ENCODE data around the gene ORAI3. TPM values are rescaled to one million over a fixed set of nuclear protein-coding genes. Genes with fewer than 3 reads are reported as not detected.

ORAI3 gene
- total RNA-seq, 1 experiment from 2014 or later: 10.8 TPM

DNA sequence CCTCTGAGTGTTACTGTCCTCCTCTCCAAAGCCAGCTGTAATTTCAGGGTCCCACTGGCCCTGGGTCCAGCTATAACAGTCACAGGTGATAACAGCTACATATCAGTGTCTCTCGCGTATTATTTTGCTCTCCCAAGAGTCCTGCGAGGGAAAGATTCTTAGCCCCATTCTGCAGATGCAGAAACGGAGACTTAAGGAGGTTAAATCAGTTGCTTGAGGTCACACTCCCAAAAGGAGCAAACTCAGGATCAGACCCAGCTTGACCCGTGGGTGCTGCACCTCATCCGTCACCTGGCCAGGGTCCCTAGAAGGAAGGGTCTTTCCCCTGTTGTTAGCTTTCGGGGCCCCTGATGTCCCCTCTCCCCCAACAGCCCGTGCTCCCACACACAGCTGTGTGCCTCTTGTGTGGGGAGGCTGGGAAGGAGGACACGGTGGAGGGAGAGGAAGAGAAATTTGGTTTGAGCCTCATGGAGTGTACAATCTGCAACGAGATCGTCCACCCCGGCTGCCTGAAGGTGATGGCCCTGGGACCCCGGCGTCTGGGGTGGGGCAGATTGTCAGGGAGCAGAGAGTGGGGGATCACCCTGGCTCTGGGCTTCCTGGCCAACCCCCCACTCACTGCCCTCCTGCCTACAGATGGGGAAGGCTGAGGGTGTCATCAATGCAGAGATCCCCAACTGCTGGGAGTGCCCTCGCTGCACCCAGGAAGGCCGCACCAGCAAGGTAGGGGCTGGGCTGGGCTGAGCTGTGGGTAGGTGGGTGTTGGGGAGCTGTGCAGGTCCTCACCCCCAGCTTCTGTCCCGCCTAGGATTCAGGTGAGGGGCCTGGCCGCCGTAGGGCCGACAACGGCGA lies 21.7 kb upstream of the ORAI3 start:
- ChIA-PET CTCF (interaction anchor here (1.0 to 6.5 kb wide), 6 partner anchors 14 to 166 kb away, joined by 3 to 79 read pairs (median 6); no protein-coding TSS in a partner anchor), POLR2A (interaction anchor here (1.0 kb wide), 1 partner anchor 252 kb away, joined by 3 read pairs; the partner anchor contains the start of gene FUS)
- Mint-ChIP-seq H3K4me3 (0 out of 2 replicates have a peak overlapping the region, but pooled peaks have one; percentile 6), H3K36me3 (peaks cover 24% of the 10 kb centered on the region), H3K4me1 (peaks cover 20% of the 10 kb centered on the region), H3K9me3 (no peaks in the 10 kb centered on the region), H3K27ac (peak overlapping the region; percentile 82; the same call in 1 of the 2 replicates), H3K27me3 (ENCODE audit: low read depth) (no peaks in the 10 kb centered on the region; the same call in 1 of the 2 replicates)
- DNase-seq (ENCODE audit: low spot score) (no peak), ATAC-seq (no peak)
- TF ChIP-seq, protein P1, sequence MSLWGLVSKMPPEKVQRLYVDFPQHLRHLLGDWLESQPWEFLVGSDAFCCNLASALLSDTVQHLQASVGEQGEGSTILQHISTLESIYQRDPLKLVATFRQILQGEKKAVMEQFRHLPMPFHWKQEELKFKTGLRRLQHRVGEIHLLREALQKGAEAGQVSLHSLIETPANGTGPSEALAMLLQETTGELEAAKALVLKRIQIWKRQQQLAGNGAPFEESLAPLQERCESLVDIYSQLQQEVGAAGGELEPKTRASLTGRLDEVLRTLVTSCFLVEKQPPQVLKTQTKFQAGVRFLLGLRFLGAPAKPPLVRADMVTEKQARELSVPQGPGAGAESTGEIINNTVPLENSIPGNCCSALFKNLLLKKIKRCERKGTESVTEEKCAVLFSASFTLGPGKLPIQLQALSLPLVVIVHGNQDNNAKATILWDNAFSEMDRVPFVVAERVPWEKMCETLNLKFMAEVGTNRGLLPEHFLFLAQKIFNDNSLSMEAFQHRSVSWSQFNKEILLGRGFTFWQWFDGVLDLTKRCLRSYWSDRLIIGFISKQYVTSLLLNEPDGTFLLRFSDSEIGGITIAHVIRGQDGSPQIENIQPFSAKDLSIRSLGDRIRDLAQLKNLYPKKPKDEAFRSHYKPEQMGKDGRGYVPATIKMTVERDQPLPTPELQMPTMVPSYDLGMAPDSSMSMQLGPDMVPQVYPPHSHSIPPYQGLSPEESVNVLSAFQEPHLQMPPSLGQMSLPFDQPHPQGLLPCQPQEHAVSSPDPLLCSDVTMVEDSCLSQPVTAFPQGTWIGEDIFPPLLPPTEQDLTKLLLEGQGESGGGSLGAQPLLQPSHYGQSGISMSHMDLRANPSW (CRISPR knock-in tag; conservative IDR thresholded peaks at IDR 0.05; ENCODE audit: low read depth): no peak
- TF ChIP-seq ATF1 (CRISPR knock-in tag; IDR thresholded peaks at IDR 0.05) (no peak), RELA (CRISPR knock-in tag; IDR thresholded peaks at IDR 0.05; ENCODE audit: borderline replicate concordance) (no peak)
- TF ChIP-seq, protein P2, sequence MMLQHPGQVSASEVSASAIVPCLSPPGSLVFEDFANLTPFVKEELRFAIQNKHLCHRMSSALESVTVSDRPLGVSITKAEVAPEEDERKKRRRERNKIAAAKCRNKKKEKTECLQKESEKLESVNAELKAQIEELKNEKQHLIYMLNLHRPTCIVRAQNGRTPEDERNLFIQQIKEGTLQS (CRISPR knock-in tag; conservative IDR thresholded peaks at IDR 0.05): peak; percentile 29; the same call in 1 of the 2 replicates

DNA sequence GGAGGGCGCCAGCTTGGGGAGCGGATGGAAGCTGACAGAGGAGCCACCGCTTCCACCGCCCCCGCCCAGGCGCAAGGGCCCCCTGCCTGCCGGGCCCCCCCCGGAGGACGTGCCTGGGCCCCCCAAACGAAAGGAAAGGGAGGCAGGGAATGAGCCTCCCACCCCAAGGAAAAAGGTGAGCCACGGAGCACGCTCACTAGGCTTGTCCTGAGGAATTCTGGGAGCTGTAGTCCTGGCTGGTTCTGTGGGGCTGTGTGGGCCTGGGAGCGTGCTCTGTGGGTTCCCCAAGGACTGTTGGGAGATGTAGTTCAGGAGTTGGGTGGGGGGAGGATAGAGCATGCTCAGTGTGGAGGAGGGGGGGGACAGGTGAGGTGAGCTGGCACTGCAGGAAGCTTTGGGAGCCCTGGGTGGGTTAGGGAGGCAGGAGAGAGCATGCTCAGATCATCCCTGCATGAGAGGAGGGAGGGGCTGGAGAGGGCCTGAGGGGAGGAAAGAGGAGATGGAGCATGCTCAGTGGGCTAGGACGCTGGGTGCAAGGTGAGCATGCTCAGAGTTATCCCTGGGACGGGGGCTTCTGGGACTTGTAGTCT lies 21.0 kb upstream of the ORAI3 start:
- DNase-seq (ENCODE audit: low spot score) (peak; percentile 85), ATAC-seq (peak; percentile 73)
- ChIA-PET CTCF (interaction anchor here (1.0 to 6.5 kb wide), 5 partner anchors 13 to 165 kb away, joined by 3 to 79 read pairs (median 7); no protein-coding TSS in a partner anchor), POLR2A (interaction anchor here (0.6 to 1.0 kb wide), 2 partner anchors 14 to 252 kb away, joined by 3 to 4 read pairs; partner anchors contain the start of gene FUS)
- Mint-ChIP-seq H3K9me3 (no peaks in the 10 kb centered on the region), H3K4me1 (peaks cover 20% of the 10 kb centered on the region), H3K27ac (no peak overlapping the region), H3K27me3 (ENCODE audit: low read depth) (no peaks in the 10 kb centered on the region), H3K4me3 (peak overlapping the region; percentile 12; the same call in 1 of the 2 replicates), H3K36me3 (peaks cover 29% of the 10 kb centered on the region)
- TF ChIP-seq FOXK1 (CRISPR knock-in tag; IDR thresholded peaks at IDR 0.05) (no peak), PRRX2 (CRISPR knock-in tag; IDR thresholded peaks at IDR 0.05) (no peak), MYBL2 (CRISPR knock-in tag; IDR thresholded peaks at IDR 0.05) (no peak), ELF4 (CRISPR knock-in tag; IDR thresholded peaks at IDR 0.05; ENCODE audit: low read depth) (no peak), MXD4 (CRISPR knock-in tag; IDR thresholded peaks at IDR 0.05; ENCODE audit: borderline replicate concordance) (no peak), ZNF416 (CRISPR knock-in tag; IDR thresholded peaks at IDR 0.05) (no peak), SMAD4 (CRISPR knock-in tag; IDR thresholded peaks at IDR 0.05) (no peak), ZNF396 (CRISPR knock-in tag; IDR thresholded peaks at IDR 0.05; ENCODE audit: borderline replicate concordance) (no peak), FOXP1 (CRISPR knock-in tag; IDR thresholded peaks at IDR 0.05; ENCODE audit: borderline replicate concordance) (no peak)
- TF ChIP-seq, protein P3, sequence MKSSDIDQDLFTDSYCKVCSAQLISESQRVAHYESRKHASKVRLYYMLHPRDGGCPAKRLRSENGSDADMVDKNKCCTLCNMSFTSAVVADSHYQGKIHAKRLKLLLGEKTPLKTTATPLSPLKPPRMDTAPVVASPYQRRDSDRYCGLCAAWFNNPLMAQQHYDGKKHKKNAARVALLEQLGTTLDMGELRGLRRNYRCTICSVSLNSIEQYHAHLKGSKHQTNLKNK (CRISPR knock-in tag; IDR thresholded peaks at IDR 0.05): no peak
- TF ChIP-seq, protein P4, sequence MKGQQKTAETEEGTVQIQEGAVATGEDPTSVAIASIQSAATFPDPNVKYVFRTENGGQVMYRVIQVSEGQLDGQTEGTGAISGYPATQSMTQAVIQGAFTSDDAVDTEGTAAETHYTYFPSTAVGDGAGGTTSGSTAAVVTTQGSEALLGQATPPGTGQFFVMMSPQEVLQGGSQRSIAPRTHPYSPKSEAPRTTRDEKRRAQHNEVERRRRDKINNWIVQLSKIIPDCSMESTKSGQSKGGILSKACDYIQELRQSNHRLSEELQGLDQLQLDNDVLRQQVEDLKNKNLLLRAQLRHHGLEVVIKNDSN (CRISPR knock-in tag; IDR thresholded peaks at IDR 0.05): no peak
- TF ChIP-seq, protein P5, sequence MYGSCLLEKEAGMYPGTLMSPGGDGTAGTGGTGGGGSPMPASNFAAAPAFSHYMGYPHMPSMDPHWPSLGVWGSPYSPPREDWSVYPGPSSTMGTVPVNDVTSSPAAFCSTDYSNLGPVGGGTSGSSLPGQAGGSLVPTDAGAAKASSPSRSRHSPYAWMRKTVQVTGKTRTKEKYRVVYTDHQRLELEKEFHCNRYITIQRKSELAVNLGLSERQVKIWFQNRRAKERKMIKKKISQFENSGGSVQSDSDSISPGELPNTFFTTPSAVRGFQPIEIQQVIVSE (CRISPR knock-in tag; IDR thresholded peaks at IDR 0.05; ENCODE audit: borderline replicate concordance): no peak
- TF ChIP-seq, protein P6, sequence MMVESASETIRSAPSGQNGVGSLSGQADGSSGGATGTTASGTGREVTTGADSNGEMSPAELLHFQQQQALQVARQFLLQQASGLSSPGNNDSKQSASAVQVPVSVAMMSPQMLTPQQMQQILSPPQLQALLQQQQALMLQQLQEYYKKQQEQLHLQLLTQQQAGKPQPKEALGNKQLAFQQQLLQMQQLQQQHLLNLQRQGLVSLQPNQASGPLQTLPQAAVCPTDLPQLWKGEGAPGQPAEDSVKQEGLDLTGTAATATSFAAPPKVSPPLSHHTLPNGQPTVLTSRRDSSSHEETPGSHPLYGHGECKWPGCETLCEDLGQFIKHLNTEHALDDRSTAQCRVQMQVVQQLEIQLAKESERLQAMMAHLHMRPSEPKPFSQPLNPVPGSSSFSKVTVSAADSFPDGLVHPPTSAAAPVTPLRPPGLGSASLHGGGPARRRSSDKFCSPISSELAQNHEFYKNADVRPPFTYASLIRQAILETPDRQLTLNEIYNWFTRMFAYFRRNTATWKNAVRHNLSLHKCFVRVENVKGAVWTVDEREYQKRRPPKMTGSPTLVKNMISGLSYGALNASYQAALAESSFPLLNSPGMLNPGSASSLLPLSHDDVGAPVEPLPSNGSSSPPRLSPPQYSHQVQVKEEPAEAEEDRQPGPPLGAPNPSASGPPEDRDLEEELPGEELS (CRISPR knock-in tag; IDR thresholded peaks at IDR 0.05): no peak
- TF ChIP-seq, protein P2 (CRISPR knock-in tag; conservative IDR thresholded peaks at IDR 0.05): no peak
- TF ChIP-seq, protein P7, sequence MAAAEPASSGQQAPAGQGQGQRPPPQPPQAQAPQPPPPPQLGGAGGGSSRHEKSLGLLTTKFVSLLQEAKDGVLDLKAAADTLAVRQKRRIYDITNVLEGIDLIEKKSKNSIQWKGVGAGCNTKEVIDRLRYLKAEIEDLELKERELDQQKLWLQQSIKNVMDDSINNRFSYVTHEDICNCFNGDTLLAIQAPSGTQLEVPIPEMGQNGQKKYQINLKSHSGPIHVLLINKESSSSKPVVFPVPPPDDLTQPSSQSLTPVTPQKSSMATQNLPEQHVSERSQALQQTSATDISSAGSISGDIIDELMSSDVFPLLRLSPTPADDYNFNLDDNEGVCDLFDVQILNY (CRISPR knock-in tag; IDR thresholded peaks at IDR 0.05): no peak
- TF ChIP-seq, protein P8, sequence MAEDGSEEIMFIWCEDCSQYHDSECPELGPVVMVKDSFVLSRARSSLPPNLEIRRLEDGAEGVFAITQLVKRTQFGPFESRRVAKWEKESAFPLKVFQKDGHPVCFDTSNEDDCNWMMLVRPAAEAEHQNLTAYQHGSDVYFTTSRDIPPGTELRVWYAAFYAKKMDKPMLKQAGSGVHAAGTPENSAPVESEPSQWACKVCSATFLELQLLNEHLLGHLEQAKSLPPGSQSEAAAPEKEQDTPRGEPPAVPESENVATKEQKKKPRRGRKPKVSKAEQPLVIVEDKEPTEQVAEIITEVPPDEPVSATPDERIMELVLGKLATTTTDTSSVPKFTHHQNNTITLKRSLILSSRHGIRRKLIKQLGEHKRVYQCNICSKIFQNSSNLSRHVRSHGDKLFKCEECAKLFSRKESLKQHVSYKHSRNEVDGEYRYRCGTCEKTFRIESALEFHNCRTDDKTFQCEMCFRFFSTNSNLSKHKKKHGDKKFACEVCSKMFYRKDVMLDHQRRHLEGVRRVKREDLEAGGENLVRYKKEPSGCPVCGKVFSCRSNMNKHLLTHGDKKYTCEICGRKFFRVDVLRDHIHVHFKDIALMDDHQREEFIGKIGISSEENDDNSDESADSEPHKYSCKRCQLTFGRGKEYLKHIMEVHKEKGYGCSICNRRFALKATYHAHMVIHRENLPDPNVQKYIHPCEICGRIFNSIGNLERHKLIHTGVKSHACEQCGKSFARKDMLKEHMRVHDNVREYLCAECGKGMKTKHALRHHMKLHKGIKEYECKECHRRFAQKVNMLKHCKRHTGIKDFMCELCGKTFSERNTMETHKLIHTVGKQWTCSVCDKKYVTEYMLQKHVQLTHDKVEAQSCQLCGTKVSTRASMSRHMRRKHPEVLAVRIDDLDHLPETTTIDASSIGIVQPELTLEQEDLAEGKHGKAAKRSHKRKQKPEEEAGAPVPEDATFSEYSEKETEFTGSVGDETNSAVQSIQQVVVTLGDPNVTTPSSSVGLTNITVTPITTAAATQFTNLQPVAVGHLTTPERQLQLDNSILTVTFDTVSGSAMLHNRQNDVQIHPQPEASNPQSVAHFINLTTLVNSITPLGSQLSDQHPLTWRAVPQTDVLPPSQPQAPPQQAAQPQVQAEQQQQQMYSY (CRISPR knock-in tag; IDR thresholded peaks at IDR 0.05): no peak

Measured in WTC11 (cell line).